ENCODE data around the gene TULP4.
"Not testable (repeated sequence)": the region's sequence is repeated elsewhere in the genome, so short reads cannot be mapped to it uniquely, and the experiment has no call there.

The TULP4 gene

GRCh38 chr6:158296854-158297324 lies 15.4 kb upstream of the TULP4 start:
- DNase-seq: not testable (repeated sequence)

- not testable (repeated sequence) for DNase-seq
Measured at GRCh38 chr6:158297657-158298056, 14.6 kb upstream of the TULP4 start.

- not testable (repeated sequence) for DNase-seq
Measured at GRCh38 chr6:158300306-158301143, 11.7 kb upstream of the TULP4 start.

GRCh38 chr6:158301561-158301960 lies 10.7 kb upstream of the TULP4 start:
- not testable (repeated sequence) for DNase-seq

- DNase-seq: not testable (repeated sequence)
Measured at GRCh38 chr6:158302195-158302796, 10.0 kb upstream of the TULP4 start.

GRCh38 chr6:158303210-158303731 lies 9.0 kb upstream of the TULP4 start:
- no peak for DNase-seq

- DNase-seq: no peak
Measured at GRCh38 chr6:158304254-158304653, 8.0 kb upstream of the TULP4 start.

- no peak for DNase-seq
Measured at GRCh38 chr6:158309814-158310213, 2.5 kb upstream of the TULP4 start.

GRCh38 chr6:158311193-158311592 lies 1.1 kb upstream of the TULP4 start:
- no peak for DNase-seq

- no peak for DNase-seq
Measured at GRCh38 chr6:158311626-158312025, 639 bp upstream of the TULP4 start.

- peak; percentile 38 for DNase-seq
Measured at GRCh38 chr6:158312672-158313397, 570 bp downstream of the TULP4 start.

- no peak for DNase-seq
Measured at GRCh38 chr6:158313989-158314388, 1.7 kb downstream of the TULP4 start.

GRCh38 chr6:158314737-158315136 lies 2.5 kb downstream of the TULP4 start:
- DNase-seq: no peak

- no peak for DNase-seq
Measured at GRCh38 chr6:158316022-158316421, 3.8 kb downstream of the TULP4 start.

GRCh38 chr6:158321960-158322359 lies 9.7 kb downstream of the TULP4 start:
- DNase-seq: no peak

- DNase-seq: no peak
Measured at GRCh38 chr6:158322400-158322723, 10.1 kb downstream of the TULP4 start.

- peak; percentile 43 for DNase-seq
Measured at GRCh38 chr6:158322724-158323560, 10.7 kb downstream of the TULP4 start.

GRCh38 chr6:158323561-158323958 lies 11.3 kb downstream of the TULP4 start:
- DNase-seq: no peak

GRCh38 chr6:158324136-158324535 lies 11.9 kb downstream of the TULP4 start:
- DNase-seq: no peak

- no peak for DNase-seq
Measured at GRCh38 chr6:158327211-158327610, 14.9 kb downstream of the TULP4 start.

- no peak for DNase-seq
Measured at GRCh38 chr6:158328952-158329351, 16.7 kb downstream of the TULP4 start.

GRCh38 chr6:158329531-158329930 lies 17.3 kb downstream of the TULP4 start:
- DNase-seq: no peak

GRCh38 chr6:158330016-158330415 lies 17.8 kb downstream of the TULP4 start:
- no peak for DNase-seq
